C4-2B (cell line): ENCODE measurements around the gene IFNGR1.

Experiments
- ZFX ChIP-seq: fragments of 450-650 bp; IDR thresholded peaks from 2 replicates; pipeline ENCODE4 v1.6.1; 2017
- TF ChIP-seq, protein P1 (sequence below): fragments of 450-650 bp; conservative IDR thresholded peaks from 2 replicates; pipeline ENCODE4 v1.5.1; 2017; ENCODE audit warnings: mild to moderate bottlenecking

DNA sequence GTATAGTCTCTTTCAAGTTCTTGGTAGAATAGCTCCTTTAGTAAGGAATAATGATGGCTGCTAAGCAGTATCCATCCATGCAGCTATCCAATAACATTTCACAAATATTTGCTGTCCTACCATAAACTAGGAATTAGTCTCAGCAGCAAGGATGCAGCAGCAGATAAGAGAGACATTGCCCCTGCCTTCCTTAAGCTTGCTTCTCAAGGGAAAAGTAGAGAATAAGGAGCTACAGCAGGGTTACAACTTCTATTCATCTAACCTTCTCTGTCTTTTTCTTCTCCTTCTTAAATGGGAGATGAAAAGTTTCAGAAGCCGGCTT lies 48.2 kb downstream of the IFNGR1 start:
- TF ChIP-seq, protein P1, sequence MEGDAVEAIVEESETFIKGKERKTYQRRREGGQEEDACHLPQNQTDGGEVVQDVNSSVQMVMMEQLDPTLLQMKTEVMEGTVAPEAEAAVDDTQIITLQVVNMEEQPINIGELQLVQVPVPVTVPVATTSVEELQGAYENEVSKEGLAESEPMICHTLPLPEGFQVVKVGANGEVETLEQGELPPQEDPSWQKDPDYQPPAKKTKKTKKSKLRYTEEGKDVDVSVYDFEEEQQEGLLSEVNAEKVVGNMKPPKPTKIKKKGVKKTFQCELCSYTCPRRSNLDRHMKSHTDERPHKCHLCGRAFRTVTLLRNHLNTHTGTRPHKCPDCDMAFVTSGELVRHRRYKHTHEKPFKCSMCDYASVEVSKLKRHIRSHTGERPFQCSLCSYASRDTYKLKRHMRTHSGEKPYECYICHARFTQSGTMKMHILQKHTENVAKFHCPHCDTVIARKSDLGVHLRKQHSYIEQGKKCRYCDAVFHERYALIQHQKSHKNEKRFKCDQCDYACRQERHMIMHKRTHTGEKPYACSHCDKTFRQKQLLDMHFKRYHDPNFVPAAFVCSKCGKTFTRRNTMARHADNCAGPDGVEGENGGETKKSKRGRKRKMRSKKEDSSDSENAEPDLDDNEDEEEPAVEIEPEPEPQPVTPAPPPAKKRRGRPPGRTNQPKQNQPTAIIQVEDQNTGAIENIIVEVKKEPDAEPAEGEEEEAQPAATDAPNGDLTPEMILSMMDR: no peak
- no peak for TF ChIP-seq ZFX
